Measurements from ENCODE around the gene MON1A.

Gene MON1A

GRCh38 chr3:49929291-49930167, at the start of gene MON1A:
TSS of gene MON1A (minus strand) at chr3:49929811. CDS start at chr3:49913346, 16,465 bp downstream.
- Histone ChIP-seq H3K4me3 (ENCODE audit: severe bottlenecking) (peak within 1 kb of the TSS; percentile 63), H3K36me3 (ENCODE audit: low read depth) (no peaks in the 10 kb centered on the region), H3K4me1 (ENCODE audit: insufficient read depth, poor library complexity, severe bottlenecking) (peaks cover 15% of the 10 kb centered on the region), H3K27me3 (ENCODE audit: insufficient read depth, poor library complexity, severe bottlenecking) (no peaks in the 10 kb centered on the region), H3K27ac (ENCODE audit: poor library complexity, severe bottlenecking) (peak within 1 kb of the TSS; percentile 42), H3K9me3 (ENCODE audit: severe bottlenecking) (no peaks in the 10 kb centered on the region)
- peak; percentile 48 for TF ChIP-seq CTCF (IDR thresholded peaks at IDR 0.05; ENCODE audit: poor library complexity, severe bottlenecking)
- peak; percentile 91 for ATAC-seq (ENCODE audit: low read depth)
- DNase-seq (ENCODE audit: low spot score): peak; percentile 95

- no peak overlapping the region for H3K4me3 ChIP-seq (ENCODE audit: severe bottlenecking)
- no peak for DNase-seq (ENCODE audit: low spot score)
- H3K36me3 ChIP-seq (ENCODE audit: low read depth): peaks cover 75% of the 10 kb centered on the region
- no peaks in the 10 kb centered on the region for H3K27me3 ChIP-seq (ENCODE audit: insufficient read depth, poor library complexity, severe bottlenecking)
- ATAC-seq (ENCODE audit: low read depth): no peak
- no peak for TF ChIP-seq CTCF (IDR thresholded peaks at IDR 0.05; ENCODE audit: poor library complexity, severe bottlenecking)
- H3K9me3 ChIP-seq (ENCODE audit: severe bottlenecking): no peaks in the 10 kb centered on the region
- no peak overlapping the region for H3K27ac ChIP-seq (ENCODE audit: poor library complexity, severe bottlenecking)
- H3K4me1 ChIP-seq (ENCODE audit: insufficient read depth, poor library complexity, severe bottlenecking): no peaks in the 10 kb centered on the region
Observed at GRCh38 chr3:49976942-49977341, 47.3 kb upstream of the MON1A start.

GRCh38 chr3:49972656-49973055, 43.0 kb upstream of the MON1A start:
- ATAC-seq (ENCODE audit: low read depth): no peak
- Histone ChIP-seq H3K4me3 (ENCODE audit: severe bottlenecking) (no peak overlapping the region), H3K4me1 (ENCODE audit: insufficient read depth, poor library complexity, severe bottlenecking) (no peaks in the 10 kb centered on the region), H3K36me3 (ENCODE audit: low read depth) (peaks cover 53% of the 10 kb centered on the region), H3K9me3 (ENCODE audit: severe bottlenecking) (no peaks in the 10 kb centered on the region), H3K27ac (ENCODE audit: poor library complexity, severe bottlenecking) (no peak overlapping the region), H3K27me3 (ENCODE audit: insufficient read depth, poor library complexity, severe bottlenecking) (no peaks in the 10 kb centered on the region)
- no peak for DNase-seq (ENCODE audit: low spot score)
- TF ChIP-seq CTCF (IDR thresholded peaks at IDR 0.05; ENCODE audit: poor library complexity, severe bottlenecking): no peak

GRCh38 chr3:49968346-49968745, 38.7 kb upstream of the MON1A start:
- no peaks in the 10 kb centered on the region for H3K27me3 ChIP-seq (ENCODE audit: insufficient read depth, poor library complexity, severe bottlenecking)
- no peak for TF ChIP-seq CTCF (IDR thresholded peaks at IDR 0.05; ENCODE audit: poor library complexity, severe bottlenecking)
- H3K4me3 ChIP-seq (ENCODE audit: severe bottlenecking): no peak overlapping the region
- H3K36me3 ChIP-seq (ENCODE audit: low read depth): peaks cover 46% of the 10 kb centered on the region
- no peaks in the 10 kb centered on the region for H3K9me3 ChIP-seq (ENCODE audit: severe bottlenecking)
- DNase-seq (ENCODE audit: low spot score): no peak
- H3K27ac ChIP-seq (ENCODE audit: poor library complexity, severe bottlenecking): no peak overlapping the region
- no peaks in the 10 kb centered on the region for H3K4me1 ChIP-seq (ENCODE audit: insufficient read depth, poor library complexity, severe bottlenecking)
- ATAC-seq (ENCODE audit: low read depth): no peak

- H3K27me3 ChIP-seq (ENCODE audit: insufficient read depth, poor library complexity, severe bottlenecking): no peaks in the 10 kb centered on the region
- no peak overlapping the region for H3K4me3 ChIP-seq (ENCODE audit: severe bottlenecking)
- ATAC-seq (ENCODE audit: low read depth) (no peak), DNase-seq (ENCODE audit: low spot score) (no peak)
- H3K27ac ChIP-seq (ENCODE audit: poor library complexity, severe bottlenecking): no peak overlapping the region
- H3K4me1 ChIP-seq (ENCODE audit: insufficient read depth, poor library complexity, severe bottlenecking): no peaks in the 10 kb centered on the region
- H3K36me3 ChIP-seq (ENCODE audit: low read depth): peaks cover 46% of the 10 kb centered on the region
- no peaks in the 10 kb centered on the region for H3K9me3 ChIP-seq (ENCODE audit: severe bottlenecking)
- no peak for TF ChIP-seq CTCF (IDR thresholded peaks at IDR 0.05; ENCODE audit: poor library complexity, severe bottlenecking)
Observed at GRCh38 chr3:49967291-49967690, 37.7 kb upstream of the MON1A start.
